Right ventricle myocardium inferior (tissue), 1 donor: ENCODE measurements around the gene KCNG3. TPM values are rescaled to one million over a fixed set of nuclear protein-coding genes. Genes with fewer than 3 reads are reported as not detected.

Experiments used
- ATAC-seq: fragments of 200-7000 bp; cut with Tn5 transposase; one replicate; pipeline ENCODE4 v1.9.1; 2020; ENCODE audit warnings: mild to moderate bottlenecking, moderate library complexity
- DNase-seq: peaks from one replicate; pipeline ENCODE4 v3.0.0; 2021; ENCODE audit errors: missing footprints
- intact Hi-C: fragments of 100-400 bp; cut with DNase I; formaldehyde crosslinking; loops from one replicate; pipeline ENCODE4 v1.11.0; 2022
- total RNA-seq: library from RNA; stranded (reverse); fragmentation: NEBNext Ultra II Directional; extraction: Animal tissue kit (Norgen Biotek cat#: 25700); gene quantifications from one replicate; pipeline ENCODE4 v1.2.1, GENCODE V29; 2021
- donor health status: DM: no; HTN: yes; CAD: no; lungs with severe emphysema.

Gene KCNG3
- total RNA-seq, 1 donor from 2014 or later, result not detected

- no peak for ATAC-seq
- no peak for DNase-seq
- intact Hi-C loops, result no loop called here
These were observed 903 bp downstream of the KCNG3 start for GRCh38 chr2:42492691-42493467.

DNA sequence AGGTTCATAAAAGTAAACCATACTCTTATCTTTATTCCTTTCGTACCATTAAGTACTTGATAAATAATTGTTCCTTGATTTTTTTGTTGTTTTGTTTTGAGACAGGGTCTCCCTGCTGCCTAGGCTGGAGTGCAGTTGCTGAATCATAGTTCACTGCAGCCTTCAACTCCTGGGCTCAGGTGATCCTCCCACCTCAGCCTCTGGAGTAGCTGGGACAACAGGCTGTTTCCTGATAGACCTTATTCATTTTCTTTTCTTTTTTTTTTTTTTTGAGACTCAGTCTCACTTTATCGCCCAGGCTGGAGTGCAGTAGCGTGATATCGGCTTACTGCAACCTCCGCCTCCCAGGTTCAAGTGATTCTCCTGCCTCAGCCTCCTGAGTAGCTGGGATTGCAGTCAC lies 5.5 kb downstream of the KCNG3 start:
- DNase-seq, result no peak
- intact Hi-C loops, result no loop called here
- ATAC-seq, result no peak

DNA sequence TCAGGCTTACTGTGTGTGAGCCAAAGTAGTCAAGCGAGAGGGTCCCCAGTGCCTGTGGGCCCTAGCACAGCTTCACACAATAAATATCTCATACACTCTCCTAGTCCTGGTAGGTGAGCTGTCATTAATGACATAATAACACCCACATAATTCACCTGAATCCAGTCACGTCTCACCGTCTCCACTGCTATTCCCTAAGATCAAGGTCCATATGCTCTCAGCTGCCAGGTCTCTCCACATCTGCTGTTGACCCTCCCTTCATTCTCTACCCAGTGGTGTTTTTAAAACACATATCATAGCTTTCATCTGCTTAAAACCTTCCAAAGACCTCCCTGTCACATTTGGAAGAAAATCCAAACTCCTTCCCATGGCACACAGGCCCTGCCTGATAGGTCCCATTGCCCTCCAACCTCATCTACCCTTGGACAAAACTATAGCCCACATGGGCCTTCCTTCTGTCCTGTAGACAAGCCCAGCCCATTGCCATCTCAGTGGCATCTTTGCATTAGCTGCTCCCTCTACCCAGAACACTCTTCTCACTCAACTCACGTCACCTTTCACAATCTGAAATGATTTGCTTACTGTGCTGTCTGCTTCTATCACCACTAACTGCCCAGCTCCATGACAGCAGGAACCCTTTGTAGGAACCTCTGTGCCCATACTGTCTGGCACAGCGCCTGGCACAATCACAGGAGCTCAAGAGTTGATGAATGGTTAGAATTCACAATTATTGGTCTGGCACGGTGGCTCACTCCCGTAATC lies 7.5 kb downstream of the KCNG3 start:
- ATAC-seq, result no peak
- intact Hi-C loops, result no loop called here
- DNase-seq, result no peak

- intact Hi-C loops, result no loop called here
- DNase-seq (no peak), ATAC-seq (no peak)
These were observed 13.4 kb downstream of the KCNG3 start for GRCh38 chr2:42480402-42480801.

- intact Hi-C loops, result no loop called here
- DNase-seq (no peak), ATAC-seq (no peak)
These were observed 18.9 kb downstream of the KCNG3 start for GRCh38 chr2:42474765-42475454.

GRCh38 chr2:42470706-42471105 lies 23.1 kb downstream of the KCNG3 start:
- DNase-seq (no peak), ATAC-seq (no peak)
- intact Hi-C loops, result no loop called here

DNA sequence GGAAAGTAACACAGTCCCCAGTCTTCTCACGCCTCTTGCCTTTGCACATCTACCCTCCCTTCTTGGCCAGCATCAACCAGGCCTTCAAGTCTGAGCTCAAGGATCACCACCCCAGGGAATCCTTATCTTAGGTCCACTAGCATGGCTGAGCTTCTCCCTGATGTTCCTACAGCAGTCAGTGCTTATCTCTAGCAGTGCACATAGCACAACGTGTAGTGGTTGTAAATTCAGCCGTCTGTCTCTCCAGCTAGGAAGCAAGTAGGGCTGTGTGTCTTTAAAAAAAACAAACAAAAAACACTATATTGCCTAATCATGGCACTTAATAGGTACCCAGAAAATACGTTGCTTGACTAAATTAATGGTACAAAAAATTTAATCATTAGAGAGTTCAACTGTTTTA lies 29.2 kb downstream of the KCNG3 start:
- DNase-seq (no peak), ATAC-seq (no peak)
- intact Hi-C loops, result no loop called here

- ATAC-seq (no peak), DNase-seq (no peak)
- intact Hi-C loops, result no loop called here
These were observed 30.2 kb downstream of the KCNG3 start for GRCh38 chr2:42463570-42463969.

- DNase-seq, result no peak
- intact Hi-C loops, result no loop called here
- ATAC-seq, result no peak
These were observed 34.5 kb downstream of the KCNG3 start for GRCh38 chr2:42459296-42459695.

DNA sequence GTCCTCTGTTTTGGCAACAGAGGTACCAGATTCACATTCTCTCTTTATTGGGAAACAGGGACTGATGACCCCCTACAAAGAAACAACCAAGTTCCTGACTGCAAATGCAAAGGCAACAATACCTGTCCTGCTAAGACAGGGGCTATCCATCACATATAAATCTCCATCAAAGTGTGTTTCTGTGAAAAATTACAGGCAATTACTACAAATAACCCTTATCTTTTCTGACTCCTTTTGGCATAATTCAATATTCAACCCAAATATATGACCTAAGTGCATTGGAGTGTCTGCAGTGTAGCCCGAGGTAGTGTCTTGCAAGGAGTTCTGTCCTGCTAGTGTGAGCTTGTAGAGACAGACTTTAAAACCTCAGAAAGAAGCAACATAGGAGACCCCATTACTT lies 35.4 kb downstream of the KCNG3 start:
- DNase-seq, result no peak
- ATAC-seq, result no peak
- intact Hi-C loops, result no loop called here

DNA sequence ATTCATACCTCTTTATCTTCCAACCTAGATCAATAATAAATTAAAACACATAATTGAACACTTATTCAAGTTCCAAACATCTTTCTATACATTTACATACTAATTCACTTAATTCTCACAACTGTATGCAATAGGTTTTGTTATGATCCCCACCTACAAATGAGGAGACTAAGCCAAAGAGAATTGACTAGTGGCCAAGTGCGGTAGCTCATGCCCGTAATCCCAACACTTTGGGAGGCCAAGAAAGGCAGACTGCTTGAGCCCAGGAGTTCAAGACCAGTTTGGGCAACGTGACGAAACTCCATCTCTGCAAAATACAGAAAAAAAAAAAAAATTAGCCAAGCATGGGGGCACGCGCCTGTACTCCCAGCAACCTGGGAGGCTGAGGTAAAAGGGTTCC lies 36.8 kb downstream of the KCNG3 start:
- ATAC-seq, result no peak
- no peak for DNase-seq
- intact Hi-C loops, result no loop called here

DNA sequence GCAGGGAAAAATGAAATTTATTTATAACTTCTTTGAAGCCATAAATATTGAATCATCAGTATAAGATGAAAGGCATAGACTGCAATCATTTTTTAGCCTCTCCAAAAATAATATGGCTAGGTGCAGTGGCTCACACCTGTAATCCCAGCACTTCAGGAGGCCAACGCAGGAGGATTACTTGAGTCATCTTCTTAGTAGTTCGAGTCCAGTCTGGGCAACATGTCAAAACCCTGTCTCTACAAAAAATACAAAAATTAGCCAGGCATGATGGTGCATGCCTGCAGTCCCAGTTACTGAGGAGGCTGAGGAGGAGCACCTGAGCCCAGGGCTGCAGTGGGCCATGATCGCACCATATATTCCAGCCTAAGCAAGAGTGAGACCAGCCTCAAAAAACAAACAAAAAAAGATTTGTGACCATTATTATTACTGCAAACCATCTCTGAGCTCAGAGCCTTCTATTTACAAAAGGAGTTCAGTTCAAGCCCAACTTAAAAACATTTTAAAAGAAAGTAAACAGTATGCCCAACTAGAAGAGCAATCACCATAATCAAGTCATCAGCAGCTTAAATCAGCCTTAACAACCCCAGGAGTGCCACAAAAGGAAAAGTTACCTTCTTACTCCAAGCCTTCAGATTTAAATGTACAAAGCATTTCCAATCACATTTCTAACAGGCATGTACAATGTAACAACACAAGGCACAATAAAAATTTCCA lies 37.5 kb downstream of the KCNG3 start:
- intact Hi-C loops, result no loop called here
- ATAC-seq, result no peak
- DNase-seq, result no peak

GRCh38 chr2:42452545-42452944 lies 41.2 kb downstream of the KCNG3 start:
- ATAC-seq (no peak), DNase-seq (no peak)
- intact Hi-C loops, result no loop called here

DNA sequence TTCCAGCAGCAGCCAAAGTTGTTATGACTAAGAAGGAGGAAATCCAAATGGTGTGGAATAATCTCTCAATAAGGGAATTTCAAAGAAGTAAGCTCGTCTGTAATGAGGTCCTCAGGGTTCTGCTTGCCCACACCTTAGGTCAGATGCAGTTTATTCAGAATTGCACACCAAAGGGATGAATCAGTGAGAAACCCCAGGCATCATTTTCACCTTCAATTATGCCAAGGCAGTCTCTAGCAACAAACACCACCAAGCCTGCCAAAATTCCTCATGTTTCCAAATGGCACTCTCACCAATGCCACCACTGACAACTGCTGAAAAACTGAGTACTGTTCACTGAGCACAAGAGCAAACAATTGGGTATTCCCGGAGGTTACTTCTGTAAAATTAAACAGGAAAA lies 43.6 kb downstream of the KCNG3 start:
- DNase-seq, result no peak
- ATAC-seq, result no peak
- intact Hi-C loops, result no loop called here

GRCh38 chr2:42449163-42450087 lies 44.4 kb downstream of the KCNG3 start:
- DNase-seq (no peak), ATAC-seq (no peak)
- intact Hi-C loops, result no loop called here

DNA sequence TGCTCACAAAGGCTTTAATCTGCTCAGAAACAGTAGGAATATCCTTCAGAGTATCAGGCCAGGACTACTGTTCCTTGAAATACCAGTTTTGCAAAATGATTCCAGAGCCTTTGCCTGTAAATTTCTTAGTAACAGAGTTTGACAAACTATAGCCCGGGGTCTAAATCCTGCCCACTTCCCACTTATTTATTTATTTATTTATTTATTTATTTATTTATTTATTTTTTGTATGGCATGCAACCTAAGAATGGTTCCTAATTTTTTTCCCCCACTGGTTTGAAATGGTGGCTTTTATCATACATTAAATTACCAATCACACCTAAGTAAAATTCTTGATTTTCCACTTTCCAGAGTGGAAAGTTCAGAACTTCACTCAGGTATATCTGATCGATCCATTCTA lies 45.6 kb downstream of the KCNG3 start:
- DNase-seq (no peak), ATAC-seq (no peak)
- intact Hi-C loops, result no loop called here

GRCh38 chr2:42446503-42447271 lies 47.1 kb downstream of the KCNG3 start:
- no peak for ATAC-seq
- intact Hi-C loops, result no loop called here
- no peak for DNase-seq
